ENCODE measurements around the gene FGD5. TPM values are rescaled to one million over a fixed set of nuclear protein-coding genes. Genes with fewer than 3 reads are reported as not detected.
A peak's percentile ranks its signal among the peaks of the same experiment; 100 is the strongest.

The FGD5 gene
- total and polyA plus RNA-seq, 3 donors from 2014 or later, result 14.4 to 17.8 (median 15.6) TPM

- H3K27ac ChIP-seq, result no peak overlapping the region
- H3K9me3 ChIP-seq, result no peaks in the 10 kb centered on the region
- 41 to 54% methylated on average over 10 to 15 of the region's 15 CpGs for WGBS, 2 donors
- H3K4me3 ChIP-seq, result no peak overlapping the region
- H3K36me3 ChIP-seq (ENCODE audit: low read depth, missing control alignments), result no peaks in the 10 kb centered on the region
- no peaks in the 10 kb centered on the region for H3K27me3 ChIP-seq
- peak; percentile 82 for DNase-seq
- intact Hi-C loops (cut with DNase I; ENCODE audit: low total_unique reads), result loop anchor here (10.0 kb wide), 1 partner anchor 123 kb away; no protein-coding TSS in a partner anchor
- H3K4me1 ChIP-seq, result no peaks in the 10 kb centered on the region
- no peak for TF ChIP-seq POLR2A (IDR thresholded peaks at IDR 0.05)
- peak; percentile 37 to 71 (median 63) for TF ChIP-seq CTCF (IDR thresholded peaks at IDR 0.05)
These were observed 27.3 kb upstream of the FGD5 start for GRCh38 chr3:14791343-14791945.

- Histone ChIP-seq H3K36me3 (ENCODE audit: low read depth, missing control alignments) (no peaks in the 10 kb centered on the region), H3K9me3 (no peaks in the 10 kb centered on the region), H3K27me3 (no peaks in the 10 kb centered on the region), H3K4me3 (no peak overlapping the region), H3K4me1 (no peaks in the 10 kb centered on the region), H3K27ac (peak overlapping the region in 1 of 2 donors; percentile 56)
- DNase-seq, result no peak
- TF ChIP-seq POLR2A (IDR thresholded peaks at IDR 0.05) (no peak), CTCF (IDR thresholded peaks at IDR 0.05) (no peak)
- intact Hi-C loops (cut with DNase I; ENCODE audit: low total_unique reads), result loop anchor here (10.0 kb wide), 1 partner anchor 122 kb away; no protein-coding TSS in a partner anchor
- 85 to 88% methylated on average over 5 to 9 of the region's 9 CpGs for WGBS, 2 donors
These were observed 26.1 kb upstream of the FGD5 start for GRCh38 chr3:14792691-14793121.

- H3K36me3 ChIP-seq (ENCODE audit: low read depth, missing control alignments), result no peaks in the 10 kb centered on the region
- no peaks in the 10 kb centered on the region for H3K4me1 ChIP-seq
- intact Hi-C loops (cut with DNase I; ENCODE audit: low total_unique reads), result loop anchor here (10.0 kb wide), 1 partner anchor 122 kb away; no protein-coding TSS in a partner anchor
- no peaks in the 10 kb centered on the region for H3K9me3 ChIP-seq
- 47 to 53% methylated on average over 13 to 15 of the region's 15 CpGs for WGBS, 2 donors
- TF ChIP-seq CTCF (IDR thresholded peaks at IDR 0.05) (no peak), POLR2A (IDR thresholded peaks at IDR 0.05) (no peak)
- peak overlapping the region in 1 of 2 donors; percentile 56 for H3K27ac ChIP-seq
- no peak overlapping the region for H3K4me3 ChIP-seq
- DNase-seq, result peak; percentile 50
- H3K27me3 ChIP-seq, result no peaks in the 10 kb centered on the region
These were observed 25.5 kb upstream of the FGD5 start for GRCh38 chr3:14793126-14793857.

GRCh38 chr3:14793858-14794234, 24.9 kb upstream of the FGD5 start:
- WGBS, 2 donors, result 57 to 58% methylated on average over 5 of the region's 5 CpGs

More at GRCh38 chr3:14793858-14794234, 24.9 kb upstream of the FGD5 start:
- no peaks in the 10 kb centered on the region for H3K27me3 ChIP-seq
- H3K4me3 ChIP-seq, result no peak overlapping the region
- H3K36me3 ChIP-seq (ENCODE audit: low read depth, missing control alignments), result no peaks in the 10 kb centered on the region
- TF ChIP-seq CTCF (IDR thresholded peaks at IDR 0.05), result no peak
- no peak for TF ChIP-seq POLR2A (IDR thresholded peaks at IDR 0.05)
- H3K9me3 ChIP-seq, result no peaks in the 10 kb centered on the region
- intact Hi-C loops (cut with DNase I; ENCODE audit: low total_unique reads), result loop anchor here (10.0 kb wide), 1 partner anchor 121 kb away; no protein-coding TSS in a partner anchor
- no peak overlapping the region for H3K27ac ChIP-seq
- DNase-seq, result no peak
- H3K4me1 ChIP-seq, result no peaks in the 10 kb centered on the region
